MM.1S (cell line): ENCODE results near the gene EML5.

Source experiments
- EZH2 ChIP-seq: fragments of 300-600 bp; sonication (generic); optimal IDR thresholded peaks from 2 replicates; pipeline ENCODE3; 2017; ENCODE audit warnings: low read depth, mild to moderate bottlenecking, antibody characterized with exemption, low read length, mixed read lengths
- TF ChIP-seq, protein P1 (sequence below): fragments of 300-600 bp; sonication (generic); IDR thresholded peaks from 2 replicates; pipeline ENCODE4 v1.5.1; 2016; ENCODE audit warnings: antibody characterized with exemption, low read length, mixed read lengths

DNA sequence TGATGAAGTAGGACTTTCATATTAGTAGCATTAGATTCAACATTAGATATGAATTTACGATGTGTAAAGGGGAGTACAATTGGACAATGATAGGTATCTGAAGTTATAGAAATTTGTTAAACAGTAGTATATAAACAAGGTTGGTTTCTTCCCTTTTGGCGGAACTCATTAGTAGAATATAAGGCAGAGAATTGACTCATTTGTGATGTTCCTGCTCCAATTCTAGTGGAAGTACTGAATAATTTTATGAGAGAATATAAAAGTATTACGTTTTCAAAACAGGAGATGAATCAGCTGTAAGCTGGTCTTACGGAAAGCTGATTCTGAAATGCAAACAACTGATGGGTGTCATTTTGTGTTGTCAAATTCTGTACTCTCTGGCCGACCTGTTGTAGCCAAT, 216.5 kb downstream of the EML5 start:
- TF ChIP-seq EZH2, result no peak
- TF ChIP-seq, protein P1, sequence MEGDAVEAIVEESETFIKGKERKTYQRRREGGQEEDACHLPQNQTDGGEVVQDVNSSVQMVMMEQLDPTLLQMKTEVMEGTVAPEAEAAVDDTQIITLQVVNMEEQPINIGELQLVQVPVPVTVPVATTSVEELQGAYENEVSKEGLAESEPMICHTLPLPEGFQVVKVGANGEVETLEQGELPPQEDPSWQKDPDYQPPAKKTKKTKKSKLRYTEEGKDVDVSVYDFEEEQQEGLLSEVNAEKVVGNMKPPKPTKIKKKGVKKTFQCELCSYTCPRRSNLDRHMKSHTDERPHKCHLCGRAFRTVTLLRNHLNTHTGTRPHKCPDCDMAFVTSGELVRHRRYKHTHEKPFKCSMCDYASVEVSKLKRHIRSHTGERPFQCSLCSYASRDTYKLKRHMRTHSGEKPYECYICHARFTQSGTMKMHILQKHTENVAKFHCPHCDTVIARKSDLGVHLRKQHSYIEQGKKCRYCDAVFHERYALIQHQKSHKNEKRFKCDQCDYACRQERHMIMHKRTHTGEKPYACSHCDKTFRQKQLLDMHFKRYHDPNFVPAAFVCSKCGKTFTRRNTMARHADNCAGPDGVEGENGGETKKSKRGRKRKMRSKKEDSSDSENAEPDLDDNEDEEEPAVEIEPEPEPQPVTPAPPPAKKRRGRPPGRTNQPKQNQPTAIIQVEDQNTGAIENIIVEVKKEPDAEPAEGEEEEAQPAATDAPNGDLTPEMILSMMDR, result no peak
